Karpas-422 (cell line): ENCODE results near the gene CDC25B. TPM values are rescaled to one million over a fixed set of nuclear protein-coding genes. Genes with fewer than 3 reads are reported as not detected.

Experiments
- DNase-seq: peaks from one replicate; pipeline ENCODE4 v3.0.0-alpha.2; 2015
- H2AFZ ChIP-seq: fragments of 200-600 bp; sonication (generic); 2 replicates; pipeline ENCODE4 v1.6.1; 2014; ENCODE audit warnings: antibody characterized with exemption, low read length, mixed read lengths
- H3K27ac ChIP-seq: fragments of 200-600 bp; sonication (generic); 2 replicates; pipeline ENCODE4 v1.5.1; 2014; ENCODE audit warnings: mild to moderate bottlenecking, low read length, moderate library complexity
- H3K27me3 ChIP-seq: fragments of 200-600 bp; sonication (generic); 2 replicates; pipeline ENCODE4 v1.6.1; 2014; ENCODE audit warnings: low read length, mixed read lengths
- H3K36me3 ChIP-seq: fragments of 200-600 bp; sonication (generic); 2 replicates; pipeline ENCODE4 v1.6.1; 2014; ENCODE audit warnings: low read length, mixed read lengths; ENCODE audit not compliant: insufficient read depth
- H3K4me1 ChIP-seq: fragments of 200-600 bp; sonication (generic); 2 replicates; pipeline ENCODE4 v1.6.1; 2014; ENCODE audit warnings: mild to moderate bottlenecking, low read length, mixed read lengths
- H3K4me2 ChIP-seq: fragments of 200-600 bp; sonication (generic); 2 replicates; pipeline ENCODE4 v1.6.1; 2014; ENCODE audit warnings: low read length, low read depth, mild to moderate bottlenecking; ENCODE audit not compliant: poor library complexity, severe bottlenecking
- H3K4me3 ChIP-seq: fragments of 200-600 bp; sonication (generic); 2 replicates; pipeline ENCODE4 v1.5.1; 2014; ENCODE audit warnings: mild to moderate bottlenecking, antibody characterized with exemption, low read length, mixed read lengths
- H3K79me2 ChIP-seq: fragments of 200-600 bp; sonication (generic); 2 replicates; pipeline ENCODE4 v1.6.1; 2014; ENCODE audit warnings: mild to moderate bottlenecking, low read length, mixed read lengths
- H3K9ac ChIP-seq: fragments of 200-600 bp; sonication (generic); 2 replicates; pipeline ENCODE4 v1.6.0; 2014; ENCODE audit warnings: low read length
- H3K9me2 ChIP-seq: fragments of 200-600 bp; sonication (generic), shearing (Covaris generic); replicated peaks from 2 replicates; pipeline ENCODE4 v1.6.0; 2014; ENCODE audit warnings: mild to moderate bottlenecking, low read length, moderate library complexity; ENCODE audit not compliant: insufficient read depth
- H3K9me3 ChIP-seq: fragments of 300-700, 200-600 bp; sonication (generic); 2 replicates; pipeline ENCODE4 v1.6.1; 2014; ENCODE audit warnings: low read length, mixed read lengths
- H4K20me1 ChIP-seq: fragments of 200-600 bp; sonication (generic); 2 replicates; pipeline ENCODE4 v1.6.1; 2014; ENCODE audit warnings: mild to moderate bottlenecking, antibody characterized with exemption, low read length, low read depth; ENCODE audit not compliant: insufficient read depth
- total RNA-seq: library from RNA; depleted of rRNA; stranded (reverse); fragments of >200 nt; shearing (Covaris generic); gene quantifications from 2 replicates; pipeline ENCODE4 v1.2.3, GENCODE V29; 2014; ENCODE audit warnings: low replicate concordance

Gene CDC25B
- total RNA-seq, 1 experiment from 2014 or later = 11.7 TPM

DNA sequence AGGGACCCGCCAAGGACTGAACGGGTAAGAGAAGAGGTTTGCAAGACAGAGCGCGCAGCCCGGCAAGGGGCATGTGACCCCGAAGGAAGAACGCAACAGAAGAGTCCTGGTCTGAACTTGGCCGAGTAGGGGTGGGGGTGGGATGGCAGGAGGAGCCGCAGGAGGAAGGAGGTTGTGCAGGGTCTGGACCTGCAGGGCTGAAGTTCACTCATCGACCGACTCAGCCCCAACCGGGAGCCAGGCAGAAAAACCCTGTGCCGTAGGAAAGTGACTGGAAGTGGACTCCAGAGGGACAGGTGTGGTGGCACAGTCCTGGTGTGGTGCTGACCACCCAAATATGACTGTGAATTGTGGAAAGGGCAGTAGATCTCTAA, 43.7 kb upstream of the CDC25B start:
- no peak overlapping the region for H3K4me2 ChIP-seq

DNA sequence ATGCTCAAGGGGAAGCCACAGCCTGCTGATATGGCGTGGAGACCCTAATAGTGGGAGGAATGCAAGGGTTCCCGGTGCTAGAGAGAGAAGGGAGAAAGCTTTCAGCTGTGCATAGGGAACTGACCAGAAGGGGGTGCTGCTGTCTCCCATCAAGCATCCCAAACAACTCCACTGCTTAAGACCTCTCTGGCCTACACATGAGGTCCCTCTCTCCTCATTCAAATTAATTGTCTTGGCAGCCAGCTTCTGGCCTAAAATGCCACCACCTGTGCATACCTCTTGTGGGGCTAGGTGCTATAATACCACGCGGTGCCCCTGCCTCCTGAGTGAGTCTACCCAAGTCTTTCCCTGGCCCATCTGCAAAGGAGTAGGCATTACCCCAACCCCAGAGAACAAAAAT, 43.0 kb upstream of the CDC25B start:
- Histone ChIP-seq H3K9ac (no peak overlapping the region), H3K4me2 (no peak overlapping the region), H3K36me3 (peaks cover 8% of the 10 kb centered on the region), H3K27me3 (no peaks in the 10 kb centered on the region), H4K20me1 (0 out of 2 replicates have a peak, but pooled peaks cover 9% of the 10 kb centered on the region), H3K9me2 (no peaks in the 10 kb centered on the region), H3K9me3 (no peaks in the 10 kb centered on the region), H3K79me2 (no peaks in the 10 kb centered on the region), H2AFZ (no peak overlapping the region), H3K27ac (no peak overlapping the region), H3K4me1 (no peaks in the 10 kb centered on the region), H3K4me3 (no peak overlapping the region)
- peak; percentile 84 for DNase-seq

More for the DNA sequence above, 43.7 kb upstream of the CDC25B start:
- H3K27ac ChIP-seq = no peak overlapping the region
- DNase-seq = no peak
- no peaks in the 10 kb centered on the region for H3K9me3 ChIP-seq
- H3K27me3 ChIP-seq = no peaks in the 10 kb centered on the region
- H3K9ac ChIP-seq = no peak overlapping the region
- H2AFZ ChIP-seq = no peak overlapping the region
- no peak overlapping the region for H3K4me3 ChIP-seq
- H3K36me3 ChIP-seq = peaks cover 4% of the 10 kb centered on the region
- H4K20me1 ChIP-seq = 0 out of 2 replicates have a peak, but pooled peaks cover 9% of the 10 kb centered on the region
- no peaks in the 10 kb centered on the region for H3K9me2 ChIP-seq
- H3K79me2 ChIP-seq = no peaks in the 10 kb centered on the region
- H3K4me1 ChIP-seq = no peaks in the 10 kb centered on the region

DNA sequence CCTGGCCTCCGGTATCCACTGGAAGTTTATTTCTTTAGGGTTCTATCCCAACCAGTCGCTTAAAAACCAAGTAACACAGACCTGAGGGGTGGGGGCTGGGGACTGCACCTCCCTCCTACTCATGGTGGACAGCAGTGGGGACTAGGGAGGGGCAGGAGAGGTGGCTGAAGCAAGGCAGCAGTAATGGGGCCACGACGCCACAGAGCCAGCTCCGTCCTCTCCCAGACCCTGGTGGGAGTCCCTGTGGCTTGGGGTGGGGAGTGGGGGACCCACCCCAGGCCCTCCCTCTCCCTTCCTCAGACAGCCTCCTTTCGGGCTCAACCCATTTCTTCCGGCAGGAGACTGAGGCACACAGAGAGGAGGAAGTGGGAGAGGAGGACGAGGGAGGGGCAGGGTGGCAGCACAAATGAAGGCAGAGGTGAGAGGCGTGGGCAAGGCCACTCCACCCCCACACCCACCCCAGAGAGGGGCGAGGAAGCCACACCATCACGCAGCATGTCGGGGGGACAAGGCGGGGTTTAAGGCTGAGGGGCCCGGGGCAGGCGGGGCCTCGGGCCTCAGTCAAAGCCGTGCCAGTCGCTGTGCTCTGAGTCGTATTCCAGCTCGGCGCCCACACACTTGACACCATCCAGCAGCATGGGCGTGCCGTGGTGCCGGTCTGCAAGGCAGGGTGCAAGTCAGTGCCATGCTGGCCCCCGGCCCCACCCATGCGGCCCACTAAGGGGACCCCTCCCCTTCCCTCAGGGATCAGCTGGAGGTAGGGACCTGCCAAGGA, 42.4 kb upstream of the CDC25B start:
- H3K4me2 ChIP-seq = no peak overlapping the region
- no peaks in the 10 kb centered on the region for H3K9me3 ChIP-seq
- no peaks in the 10 kb centered on the region for H3K79me2 ChIP-seq
- H3K36me3 ChIP-seq = peaks cover 10% of the 10 kb centered on the region
- no peak overlapping the region for H3K4me3 ChIP-seq
- DNase-seq = no peak
- no peaks in the 10 kb centered on the region for H3K9me2 ChIP-seq
- 0 out of 2 replicates have a peak, but pooled peaks cover 9% of the 10 kb centered on the region for H4K20me1 ChIP-seq
- no peak overlapping the region for H2AFZ ChIP-seq
- H3K4me1 ChIP-seq = no peaks in the 10 kb centered on the region
- no peak overlapping the region for H3K27ac ChIP-seq
- H3K9ac ChIP-seq = no peak overlapping the region
- H3K27me3 ChIP-seq = no peaks in the 10 kb centered on the region

DNA sequence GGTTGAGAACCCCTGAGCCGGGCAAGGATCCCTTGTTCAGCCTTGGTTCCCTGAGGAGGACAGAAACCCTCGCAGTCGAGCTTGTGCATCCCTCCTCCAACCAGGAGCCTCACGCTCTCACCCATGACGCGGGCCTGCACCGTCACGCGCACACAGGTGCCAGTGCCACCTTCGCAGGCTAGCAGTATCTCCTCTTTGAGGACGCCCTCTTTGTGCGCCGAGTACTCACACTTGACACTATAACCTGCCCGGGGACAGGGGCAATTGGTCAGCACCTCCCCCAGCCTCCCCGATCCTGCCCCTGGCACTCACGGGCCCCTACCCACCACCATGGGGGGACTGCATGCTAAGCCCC, 41.9 kb upstream of the CDC25B start:
- H2AFZ ChIP-seq = no peak overlapping the region
- peaks cover 10% of the 10 kb centered on the region for H3K36me3 ChIP-seq
- no peak overlapping the region for H3K27ac ChIP-seq
- no peak overlapping the region for H3K4me2 ChIP-seq
- H3K4me3 ChIP-seq = no peak overlapping the region
- H3K9ac ChIP-seq = no peak overlapping the region
- H3K27me3 ChIP-seq = no peaks in the 10 kb centered on the region
- H3K4me1 ChIP-seq = no peaks in the 10 kb centered on the region
- 0 out of 2 replicates have a peak, but pooled peaks cover 9% of the 10 kb centered on the region for H4K20me1 ChIP-seq
- H3K9me2 ChIP-seq = no peaks in the 10 kb centered on the region
- no peak for DNase-seq
- H3K9me3 ChIP-seq = no peaks in the 10 kb centered on the region
- H3K79me2 ChIP-seq = no peaks in the 10 kb centered on the region

DNA sequence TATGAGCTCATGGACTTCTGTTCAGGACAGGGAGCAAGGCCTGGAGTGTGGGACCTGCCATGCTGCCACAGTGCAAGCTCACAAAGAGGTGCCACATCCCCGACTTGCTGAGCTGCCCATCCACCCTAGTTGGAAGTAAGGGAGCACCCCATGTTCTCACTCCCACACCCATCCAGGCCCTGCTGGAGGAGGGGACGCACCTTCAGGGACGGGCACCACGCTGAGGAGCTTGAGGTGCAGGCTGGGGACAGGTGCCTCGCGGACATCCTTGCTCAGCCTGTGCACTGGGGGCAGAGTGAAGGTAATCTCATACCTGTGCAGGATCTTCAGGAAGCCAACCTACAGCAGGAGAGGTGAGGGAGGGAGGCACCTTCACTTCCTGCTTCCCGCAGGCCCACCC, 40.8 kb upstream of the CDC25B start:
- Histone ChIP-seq H4K20me1 (0 out of 2 replicates have a peak, but pooled peaks cover 6% of the 10 kb centered on the region), H3K79me2 (peaks cover 4% of the 10 kb centered on the region), H3K4me1 (no peaks in the 10 kb centered on the region), H3K9me2 (no peaks in the 10 kb centered on the region), H3K4me3 (no peak overlapping the region), H3K36me3 (peaks cover 10% of the 10 kb centered on the region), H3K9ac (no peak overlapping the region), H3K4me2 (no peak overlapping the region), H3K27me3 (no peaks in the 10 kb centered on the region), H3K27ac (no peak overlapping the region), H3K9me3 (no peaks in the 10 kb centered on the region), H2AFZ (no peak overlapping the region)
- no peak for DNase-seq

DNA sequence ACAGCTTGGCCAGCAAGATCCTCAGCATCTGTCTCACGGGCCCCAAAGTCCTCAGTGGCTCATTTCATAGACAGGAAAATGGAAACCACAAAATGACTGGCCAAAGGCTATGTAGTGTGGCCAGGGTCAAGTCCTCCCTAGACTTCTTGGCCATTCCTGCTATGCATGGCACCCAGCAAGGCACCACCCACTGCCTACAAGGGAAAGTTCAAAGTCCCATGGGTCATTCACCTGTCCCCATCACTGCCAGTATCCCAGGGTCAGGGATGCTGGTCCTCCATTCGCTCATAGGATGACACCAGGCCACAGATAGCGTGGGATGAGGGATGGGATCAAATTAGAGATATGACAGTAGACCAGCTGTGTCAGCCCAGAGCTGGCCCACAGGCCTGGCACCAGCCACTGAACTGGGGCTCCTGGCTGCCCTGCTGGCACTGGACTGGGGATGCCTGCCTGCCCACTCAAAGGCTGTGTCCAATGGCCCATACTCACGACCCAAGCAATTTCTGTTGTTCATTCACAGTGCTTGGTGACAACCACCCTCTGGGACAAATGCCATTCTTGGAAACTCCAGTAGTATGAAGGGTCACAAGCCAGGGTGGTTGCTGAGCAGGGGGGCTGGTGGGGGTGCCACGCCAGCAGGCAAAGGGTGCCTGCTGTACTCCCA, 40.2 kb upstream of the CDC25B start:
- Histone ChIP-seq H2AFZ (no peak overlapping the region), H3K27me3 (no peaks in the 10 kb centered on the region), H3K36me3 (peaks cover 10% of the 10 kb centered on the region), H3K4me2 (no peak overlapping the region), H3K79me2 (peaks cover 10% of the 10 kb centered on the region), H3K9me3 (no peaks in the 10 kb centered on the region), H3K9ac (no peak overlapping the region), H3K27ac (no peak overlapping the region), H4K20me1 (0 out of 2 replicates have a peak, but pooled peaks cover 4% of the 10 kb centered on the region), H3K9me2 (no peaks in the 10 kb centered on the region), H3K4me1 (no peaks in the 10 kb centered on the region), H3K4me3 (no peak overlapping the region)
- no peak for DNase-seq

DNA sequence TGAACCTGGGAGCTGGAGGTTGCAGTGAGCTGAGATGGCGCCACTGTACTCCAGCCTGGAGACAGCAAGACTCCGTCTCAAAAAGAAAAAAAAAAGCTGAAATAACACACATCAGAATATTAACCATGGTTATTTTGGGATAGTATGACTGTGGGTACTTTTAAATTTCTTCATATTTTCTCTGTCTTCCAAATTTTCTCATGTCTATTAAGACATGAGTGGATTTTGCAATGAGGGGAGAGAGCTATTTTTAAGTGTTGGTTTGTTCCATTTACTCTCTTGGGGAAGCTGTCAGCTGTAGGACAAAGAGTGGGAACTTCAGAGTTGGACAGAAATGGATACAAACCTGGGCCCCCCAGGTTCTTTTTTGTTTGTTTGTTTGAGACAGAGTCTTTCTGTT, 38.8 kb upstream of the CDC25B start:
- Histone ChIP-seq H3K4me2 (no peak overlapping the region), H3K27ac (no peak overlapping the region), H3K79me2 (peaks cover 14% of the 10 kb centered on the region), H3K4me3 (no peak overlapping the region), H2AFZ (no peak overlapping the region), H3K36me3 (peaks cover 10% of the 10 kb centered on the region), H3K9ac (no peak overlapping the region), H3K27me3 (no peaks in the 10 kb centered on the region), H3K4me1 (no peaks in the 10 kb centered on the region), H3K9me3 (no peaks in the 10 kb centered on the region), H3K9me2 (no peaks in the 10 kb centered on the region), H4K20me1 (0 out of 2 replicates have a peak, but pooled peaks cover 3% of the 10 kb centered on the region)
- DNase-seq = no peak

DNA sequence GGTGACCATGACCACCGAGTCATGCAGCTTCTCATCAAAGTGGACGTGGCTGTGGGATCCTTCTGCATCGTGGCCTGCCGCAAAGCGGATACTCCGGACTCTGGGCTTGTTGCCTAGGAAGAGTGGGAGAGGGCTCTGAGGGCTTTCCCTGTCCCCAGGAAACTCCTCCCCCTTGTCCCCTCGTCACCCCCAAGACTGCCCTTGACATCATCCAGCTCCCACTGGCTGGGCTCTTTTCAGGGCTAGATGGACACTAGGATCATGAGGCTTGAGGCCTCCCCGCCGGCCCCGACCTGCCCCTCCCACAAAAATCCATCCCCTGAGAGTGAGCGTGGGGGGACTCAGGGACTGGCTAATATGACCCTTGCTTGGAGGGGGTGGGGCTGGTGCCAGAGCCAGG, 37.5 kb upstream of the CDC25B start:
- H3K9me2 ChIP-seq = no peaks in the 10 kb centered on the region
- H3K36me3 ChIP-seq = peaks cover 6% of the 10 kb centered on the region
- DNase-seq = no peak
- no peak overlapping the region for H2AFZ ChIP-seq
- no peak overlapping the region for H3K4me2 ChIP-seq
- H3K79me2 ChIP-seq = peaks cover 19% of the 10 kb centered on the region
- no peak overlapping the region for H3K27ac ChIP-seq
- H3K4me1 ChIP-seq = no peaks in the 10 kb centered on the region
- no peaks in the 10 kb centered on the region for H4K20me1 ChIP-seq
- no peak overlapping the region for H3K4me3 ChIP-seq
- H3K9ac ChIP-seq = no peak overlapping the region
- H3K9me3 ChIP-seq = no peaks in the 10 kb centered on the region
- H3K27me3 ChIP-seq = no peaks in the 10 kb centered on the region
